ENCODE measurements around the gene DPM2.

GRCh38 chr9:127980706-127981558 is 43.3 kb upstream of the DPM2 start, which contains the start of gene EEIG1:
- TF ChIP-seq, protein P1, sequence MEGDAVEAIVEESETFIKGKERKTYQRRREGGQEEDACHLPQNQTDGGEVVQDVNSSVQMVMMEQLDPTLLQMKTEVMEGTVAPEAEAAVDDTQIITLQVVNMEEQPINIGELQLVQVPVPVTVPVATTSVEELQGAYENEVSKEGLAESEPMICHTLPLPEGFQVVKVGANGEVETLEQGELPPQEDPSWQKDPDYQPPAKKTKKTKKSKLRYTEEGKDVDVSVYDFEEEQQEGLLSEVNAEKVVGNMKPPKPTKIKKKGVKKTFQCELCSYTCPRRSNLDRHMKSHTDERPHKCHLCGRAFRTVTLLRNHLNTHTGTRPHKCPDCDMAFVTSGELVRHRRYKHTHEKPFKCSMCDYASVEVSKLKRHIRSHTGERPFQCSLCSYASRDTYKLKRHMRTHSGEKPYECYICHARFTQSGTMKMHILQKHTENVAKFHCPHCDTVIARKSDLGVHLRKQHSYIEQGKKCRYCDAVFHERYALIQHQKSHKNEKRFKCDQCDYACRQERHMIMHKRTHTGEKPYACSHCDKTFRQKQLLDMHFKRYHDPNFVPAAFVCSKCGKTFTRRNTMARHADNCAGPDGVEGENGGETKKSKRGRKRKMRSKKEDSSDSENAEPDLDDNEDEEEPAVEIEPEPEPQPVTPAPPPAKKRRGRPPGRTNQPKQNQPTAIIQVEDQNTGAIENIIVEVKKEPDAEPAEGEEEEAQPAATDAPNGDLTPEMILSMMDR (IDR thresholded peaks at IDR 0.05), result no peak
- no peak for TF ChIP-seq POLR2A (IDR thresholded peaks at IDR 0.05)
